Effector memory CD8-positive, alpha-beta T cell (primary cell): ENCODE results near the gene NAV2.

Experiments
- ATAC-seq: fragments of 150-1000 bp; cut with Tn5 transposase; replicated peaks from 2 replicates; pipeline ENCODE4 v1.10.0; 2021; ENCODE audit warnings: mild to moderate bottlenecking, moderate library complexity
- DNase-seq, 3 experiments: peaks; one replicate each; pipeline ENCODE4 v3.0.0; 2021
- H3K27ac Mint-ChIP-seq, 2 donors: one replicate each; pipeline ENCODE4 v1.8.0; 2022; ENCODE audit warnings: mild to moderate bottlenecking in 2 of 2, mixed read lengths in 2 of 2, moderate library complexity in 2 of 2
- H3K27me3 Mint-ChIP-seq, 2 donors: one replicate each; pipeline ENCODE4 v1.8.0; 2022; ENCODE audit warnings: mixed read lengths in 2 of 2
- H3K36me3 Mint-ChIP-seq: one replicate; pipeline ENCODE4 v1.8.0; 2022; ENCODE audit warnings: mild to moderate bottlenecking, moderate library complexity, mixed read lengths; ENCODE audit not compliant: insufficient read depth
- H3K4me1 Mint-ChIP-seq, 2 donors: one replicate each; pipeline ENCODE4 v1.8.0; 2022; ENCODE audit warnings: low read depth in 2 of 2, mixed read lengths in 2 of 2
- H3K4me3 Mint-ChIP-seq, 2 donors: one replicate each; pipeline ENCODE4 v1.8.0; 2022; ENCODE audit warnings: mild to moderate bottlenecking in 2 of 2, mixed read lengths in 2 of 2, moderate library complexity in 2 of 2
- H3K9me3 Mint-ChIP-seq, 2 donors: one replicate each; pipeline ENCODE4 v1.8.0; 2022; ENCODE audit warnings: mixed read lengths in 2 of 2

Gene NAV2

GRCh38 chr11:19876750-19877149 is 164.1 kb downstream of the NAV2 start:
- ATAC-seq (no peak), DNase-seq (no peak)
- Mint-ChIP-seq H3K4me1 (peaks cover 0 to 1% of the 10 kb centered on the region in 2 donors), H3K9me3 (no peaks in the 10 kb centered on the region), H3K4me3 (no peak overlapping the region), H3K36me3 (no peaks in the 10 kb centered on the region), H3K27ac (no peak overlapping the region), H3K27me3 (peaks cover 0 to 21% of the 10 kb centered on the region in 2 donors)

GRCh38 chr11:19878520-19878919 is 165.9 kb downstream of the NAV2 start:
- ATAC-seq (no peak), DNase-seq (no peak)
- H3K4me3 Mint-ChIP-seq, result no peak overlapping the region
- no peaks in the 10 kb centered on the region for H3K36me3 Mint-ChIP-seq
- peaks cover 0 to 19% of the 10 kb centered on the region in 2 donors for H3K27me3 Mint-ChIP-seq
- H3K4me1 Mint-ChIP-seq, result no peaks in the 10 kb centered on the region
- no peak overlapping the region for H3K27ac Mint-ChIP-seq
- no peaks in the 10 kb centered on the region for H3K9me3 Mint-ChIP-seq

- peaks cover 0 to 19% of the 10 kb centered on the region in 2 donors for H3K27me3 Mint-ChIP-seq
- H3K9me3 Mint-ChIP-seq, result no peaks in the 10 kb centered on the region
- ATAC-seq, result no peak
- H3K4me1 Mint-ChIP-seq, result no peaks in the 10 kb centered on the region
- H3K36me3 Mint-ChIP-seq, result no peaks in the 10 kb centered on the region
- no peak overlapping the region for H3K4me3 Mint-ChIP-seq
- H3K27ac Mint-ChIP-seq, result no peak overlapping the region
- DNase-seq, result no peak
These were observed 166.9 kb downstream of the NAV2 start for GRCh38 chr11:19879307-19880087.

- Mint-ChIP-seq H3K27me3 (peaks cover 0 to 19% of the 10 kb centered on the region in 2 donors), H3K4me1 (no peaks in the 10 kb centered on the region), H3K27ac (no peak overlapping the region), H3K36me3 (no peaks in the 10 kb centered on the region), H3K4me3 (no peak overlapping the region), H3K9me3 (no peaks in the 10 kb centered on the region)
- DNase-seq (no peak), ATAC-seq (no peak)
These were observed 167.4 kb downstream of the NAV2 start for GRCh38 chr11:19880088-19880345.

GRCh38 chr11:19881177-19881576 is 168.5 kb downstream of the NAV2 start:
- no peaks in the 10 kb centered on the region for H3K9me3 Mint-ChIP-seq
- no peaks in the 10 kb centered on the region for H3K36me3 Mint-ChIP-seq
- H3K27ac Mint-ChIP-seq, result no peak overlapping the region
- H3K4me1 Mint-ChIP-seq, result no peaks in the 10 kb centered on the region
- peaks cover 0 to 19% of the 10 kb centered on the region in 2 donors for H3K27me3 Mint-ChIP-seq
- ATAC-seq (no peak), DNase-seq (no peak)
- no peak overlapping the region for H3K4me3 Mint-ChIP-seq

- Mint-ChIP-seq H3K36me3 (no peaks in the 10 kb centered on the region), H3K4me1 (no peaks in the 10 kb centered on the region), H3K27ac (no peak overlapping the region), H3K4me3 (no peak overlapping the region), H3K9me3 (no peaks in the 10 kb centered on the region), H3K27me3 (peaks cover 0 to 19% of the 10 kb centered on the region in 2 donors)
- no peak for ATAC-seq
- DNase-seq, result no peak
These were observed 169.7 kb downstream of the NAV2 start for GRCh38 chr11:19882356-19882755.

GRCh38 chr11:19886498-19886897 is 173.9 kb downstream of the NAV2 start:
- Mint-ChIP-seq H3K4me3 (no peak overlapping the region), H3K27me3 (peaks cover 6 to 10% of the 10 kb centered on the region in 2 donors), H3K27ac (peak overlapping the region in 1 of 2 donors; percentile 25), H3K4me1 (no peaks in the 10 kb centered on the region), H3K36me3 (no peaks in the 10 kb centered on the region), H3K9me3 (no peaks in the 10 kb centered on the region)
- no peak for DNase-seq
- no peak for ATAC-seq

- H3K4me3 Mint-ChIP-seq, result no peak overlapping the region
- H3K36me3 Mint-ChIP-seq, result no peaks in the 10 kb centered on the region
- ATAC-seq (no peak), DNase-seq (no peak)
- H3K9me3 Mint-ChIP-seq, result no peaks in the 10 kb centered on the region
- H3K27ac Mint-ChIP-seq, result no peak overlapping the region
- H3K27me3 Mint-ChIP-seq, result peaks cover 6 to 10% of the 10 kb centered on the region in 2 donors
- H3K4me1 Mint-ChIP-seq, result no peaks in the 10 kb centered on the region
These were observed 175.2 kb downstream of the NAV2 start for GRCh38 chr11:19887842-19888241.

- DNase-seq (no peak), ATAC-seq (no peak)
- Mint-ChIP-seq H3K27ac (no peak overlapping the region), H3K4me3 (no peak overlapping the region), H3K36me3 (no peaks in the 10 kb centered on the region), H3K4me1 (no peaks in the 10 kb centered on the region), H3K27me3 (peaks cover 10 to 15% of the 10 kb centered on the region in 2 donors), H3K9me3 (no peaks in the 10 kb centered on the region)
These were observed 176.9 kb downstream of the NAV2 start for GRCh38 chr11:19889531-19889930.

GRCh38 chr11:19890308-19890707 is 177.7 kb downstream of the NAV2 start:
- no peak overlapping the region for H3K27ac Mint-ChIP-seq

GRCh38 chr11:19891022-19891421 is 178.4 kb downstream of the NAV2 start:
- Mint-ChIP-seq H3K4me3 (no peak overlapping the region), H3K4me1 (no peaks in the 10 kb centered on the region), H3K9me3 (no peaks in the 10 kb centered on the region), H3K36me3 (no peaks in the 10 kb centered on the region), H3K27me3 (peaks cover 10 to 15% of the 10 kb centered on the region in 2 donors), H3K27ac (no peak overlapping the region)
- ATAC-seq, result no peak
- DNase-seq, result no peak

More at GRCh38 chr11:19890308-19890707, 177.7 kb downstream of the NAV2 start:
- H3K4me3 Mint-ChIP-seq, result no peak overlapping the region
- H3K4me1 Mint-ChIP-seq, result no peaks in the 10 kb centered on the region
- DNase-seq, result no peak
- no peaks in the 10 kb centered on the region for H3K9me3 Mint-ChIP-seq
- no peaks in the 10 kb centered on the region for H3K36me3 Mint-ChIP-seq
- no peak for ATAC-seq
- H3K27me3 Mint-ChIP-seq, result peaks cover 10 to 15% of the 10 kb centered on the region in 2 donors

- Mint-ChIP-seq H3K9me3 (no peaks in the 10 kb centered on the region), H3K36me3 (no peaks in the 10 kb centered on the region), H3K27ac (no peak overlapping the region), H3K4me3 (no peak overlapping the region), H3K4me1 (no peaks in the 10 kb centered on the region), H3K27me3 (peaks cover 10 to 15% of the 10 kb centered on the region in 2 donors)
- DNase-seq (no peak), ATAC-seq (no peak)
These were observed 179.8 kb downstream of the NAV2 start for GRCh38 chr11:19892387-19892786.

GRCh38 chr11:19892876-19893275 is 180.2 kb downstream of the NAV2 start:
- ATAC-seq, result no peak
- no peaks in the 10 kb centered on the region for H3K36me3 Mint-ChIP-seq
- H3K27me3 Mint-ChIP-seq, result peaks cover 10 to 15% of the 10 kb centered on the region in 2 donors
- no peaks in the 10 kb centered on the region for H3K4me1 Mint-ChIP-seq
- no peaks in the 10 kb centered on the region for H3K9me3 Mint-ChIP-seq
- H3K27ac Mint-ChIP-seq, result no peak overlapping the region
- no peak for DNase-seq
- no peak overlapping the region for H3K4me3 Mint-ChIP-seq

GRCh38 chr11:19894404-19894803 is 181.8 kb downstream of the NAV2 start:
- no peaks in the 10 kb centered on the region for H3K36me3 Mint-ChIP-seq
- no peak overlapping the region for H3K4me3 Mint-ChIP-seq
- ATAC-seq (no peak), DNase-seq (no peak)
- H3K4me1 Mint-ChIP-seq, result no peaks in the 10 kb centered on the region
- no peaks in the 10 kb centered on the region for H3K9me3 Mint-ChIP-seq
- H3K27me3 Mint-ChIP-seq, result peaks cover 0 to 9% of the 10 kb centered on the region in 2 donors
- no peak overlapping the region for H3K27ac Mint-ChIP-seq
